Activated CD4-positive, alpha-beta T cell treated with anti-CD3 and anti-CD28 coated beads, Interleukin-2, amount 10 ng/mL, durations not matched to agents 7 days and 5 days (primary cell): ENCODE results near the gene UQCC2. TPM values are rescaled to one million over a fixed set of nuclear protein-coding genes. Genes with fewer than 3 reads are reported as not detected.
A peak's percentile ranks its signal among the peaks of the same experiment; 100 is the strongest.

Experiments
- CTCF ChIA-PET: fragments of 350-600 bp; sonication (Branson Sonifier 250); formaldehyde crosslinking; loops from one replicate; lab custom pipeline; 2021; ENCODE audit warnings: antibody characterized with exemption; lab: Charles Lee
- POLR2A ChIA-PET: fragments of 350-600 bp; sonication (Branson Sonifier 250); formaldehyde crosslinking; loops from one replicate; lab custom pipeline; 2021; ENCODE audit warnings: antibody characterized with exemption; lab: Charles Lee
- DNase-seq: peaks from one replicate; pipeline ENCODE4 v3.0.0-alpha.2; 2020
- H3K27ac Mint-ChIP-seq: one replicate; pipeline ENCODE4 v1.8.0; 2021; ENCODE audit warnings: mild to moderate bottlenecking, moderate library complexity, mixed read lengths
- H3K27me3 Mint-ChIP-seq: one replicate; pipeline ENCODE4 v1.8.0; 2021; ENCODE audit warnings: mixed read lengths
- H3K36me3 Mint-ChIP-seq: one replicate; pipeline ENCODE4 v1.8.0; 2021; ENCODE audit warnings: low read depth, mixed read lengths
- H3K4me1 Mint-ChIP-seq: one replicate; pipeline ENCODE4 v1.8.0; 2021; ENCODE audit warnings: mixed read lengths
- H3K4me3 Mint-ChIP-seq: one replicate; pipeline ENCODE4 v1.8.0; 2021; ENCODE audit warnings: mild to moderate bottlenecking, moderate library complexity, mixed read lengths
- H3K9me3 Mint-ChIP-seq: one replicate; pipeline ENCODE4 v1.8.0; 2021; ENCODE audit warnings: mixed read lengths
- total RNA-seq, 2 experiments: library from RNA; stranded (reverse); gene quantifications; one replicate each; pipeline ENCODE4 v1.2.3, GENCODE V29; 2021

UQCC2 gene
- total RNA-seq, 2 experiments from 2014 or later, result 77.6 to 80.0 TPM

DNA sequence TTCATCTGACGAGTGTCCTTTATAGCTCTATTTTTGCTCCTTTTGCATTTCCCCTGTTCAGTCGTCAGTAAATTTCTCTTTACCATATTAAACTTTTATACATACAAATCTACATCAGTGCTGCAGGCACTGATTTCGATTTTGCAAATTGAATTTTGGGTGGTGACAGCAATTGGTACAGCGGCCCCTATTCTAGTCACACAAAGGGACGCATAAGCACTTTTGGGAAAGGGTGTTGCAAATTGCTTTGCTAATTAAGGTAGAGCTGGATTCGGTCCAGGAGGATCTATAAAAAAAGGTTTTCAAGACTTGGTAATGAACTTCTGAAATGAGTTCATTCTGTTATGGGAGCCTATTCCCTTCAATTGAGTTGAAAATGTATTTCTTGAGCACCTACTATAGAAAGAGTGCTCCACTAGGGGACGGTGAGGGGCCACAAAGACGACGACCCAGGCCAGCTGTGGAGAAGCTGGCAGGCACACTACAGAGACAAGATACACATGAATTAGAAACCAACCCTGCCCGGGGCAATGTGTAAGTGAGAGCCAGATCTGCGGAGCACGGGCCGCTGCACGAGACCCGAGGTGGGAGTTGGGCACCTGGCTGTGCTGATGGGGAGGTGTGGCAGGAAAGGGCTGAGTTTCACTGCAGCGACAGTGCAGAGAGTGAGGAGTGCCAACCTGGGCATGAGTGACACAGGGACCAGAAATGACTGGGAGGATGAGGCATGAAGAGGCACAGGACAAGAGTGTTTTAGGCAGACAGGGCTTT is 5.4 kb downstream of the UQCC2 start:
- POLR2A ChIA-PET, result no interaction called here
- H3K4me1 Mint-ChIP-seq, result peaks cover 46% of the 10 kb centered on the region
- no peak overlapping the region for H3K27ac Mint-ChIP-seq
- H3K4me3 Mint-ChIP-seq, result no peak overlapping the region
- CTCF ChIA-PET, result interaction anchor here (0.5 to 0.6 kb wide), 3 partner anchors 175 to 431 kb away, joined by 3 to 4 read pairs (median 3); no protein-coding TSS in a partner anchor
- H3K9me3 Mint-ChIP-seq, result no peaks in the 10 kb centered on the region
- DNase-seq, result no peak
- peaks cover 24% of the 10 kb centered on the region for H3K36me3 Mint-ChIP-seq
- no peaks in the 10 kb centered on the region for H3K27me3 Mint-ChIP-seq

DNA sequence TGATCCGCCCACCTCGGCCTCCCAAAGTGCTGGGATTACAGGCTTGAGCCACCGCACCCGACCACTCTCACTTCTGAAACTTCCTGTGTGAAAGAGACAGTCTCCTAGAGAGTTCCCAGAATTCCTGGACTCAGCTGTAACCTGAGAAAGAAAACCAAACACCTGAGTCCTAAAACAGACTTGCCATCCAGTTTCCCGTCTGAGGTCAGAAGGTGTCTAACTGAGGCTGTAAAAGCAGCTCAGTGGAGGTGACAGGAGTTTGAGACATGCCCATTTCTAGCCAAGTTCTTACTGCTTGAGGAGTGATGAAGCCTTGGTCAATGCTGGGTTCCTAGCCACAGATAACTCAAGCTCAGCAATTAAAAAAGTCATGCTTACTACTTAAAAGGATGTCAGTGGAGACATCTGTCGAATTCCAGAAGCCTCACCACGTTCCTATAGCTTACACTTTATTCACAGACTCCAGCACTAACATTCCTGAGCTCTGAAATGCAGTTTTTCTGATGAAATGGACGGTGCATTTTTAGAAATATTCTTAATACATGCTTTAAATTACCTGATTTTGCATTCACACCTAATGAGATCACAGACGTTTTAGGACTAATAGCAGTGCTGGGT is 6.1 kb downstream of the UQCC2 start:
- no peaks in the 10 kb centered on the region for H3K27me3 Mint-ChIP-seq
- no peaks in the 10 kb centered on the region for H3K9me3 Mint-ChIP-seq
- peaks cover 43% of the 10 kb centered on the region for H3K4me1 Mint-ChIP-seq
- no peak overlapping the region for H3K27ac Mint-ChIP-seq
- peaks cover 21% of the 10 kb centered on the region for H3K36me3 Mint-ChIP-seq
- DNase-seq, result no peak
- POLR2A ChIA-PET, result no interaction called here
- CTCF ChIA-PET, result interaction anchor here (0.6 kb wide), 2 partner anchors 174 to 432 kb away, joined by 3 to 4 read pairs; no protein-coding TSS in a partner anchor
- no peak overlapping the region for H3K4me3 Mint-ChIP-seq

DNA sequence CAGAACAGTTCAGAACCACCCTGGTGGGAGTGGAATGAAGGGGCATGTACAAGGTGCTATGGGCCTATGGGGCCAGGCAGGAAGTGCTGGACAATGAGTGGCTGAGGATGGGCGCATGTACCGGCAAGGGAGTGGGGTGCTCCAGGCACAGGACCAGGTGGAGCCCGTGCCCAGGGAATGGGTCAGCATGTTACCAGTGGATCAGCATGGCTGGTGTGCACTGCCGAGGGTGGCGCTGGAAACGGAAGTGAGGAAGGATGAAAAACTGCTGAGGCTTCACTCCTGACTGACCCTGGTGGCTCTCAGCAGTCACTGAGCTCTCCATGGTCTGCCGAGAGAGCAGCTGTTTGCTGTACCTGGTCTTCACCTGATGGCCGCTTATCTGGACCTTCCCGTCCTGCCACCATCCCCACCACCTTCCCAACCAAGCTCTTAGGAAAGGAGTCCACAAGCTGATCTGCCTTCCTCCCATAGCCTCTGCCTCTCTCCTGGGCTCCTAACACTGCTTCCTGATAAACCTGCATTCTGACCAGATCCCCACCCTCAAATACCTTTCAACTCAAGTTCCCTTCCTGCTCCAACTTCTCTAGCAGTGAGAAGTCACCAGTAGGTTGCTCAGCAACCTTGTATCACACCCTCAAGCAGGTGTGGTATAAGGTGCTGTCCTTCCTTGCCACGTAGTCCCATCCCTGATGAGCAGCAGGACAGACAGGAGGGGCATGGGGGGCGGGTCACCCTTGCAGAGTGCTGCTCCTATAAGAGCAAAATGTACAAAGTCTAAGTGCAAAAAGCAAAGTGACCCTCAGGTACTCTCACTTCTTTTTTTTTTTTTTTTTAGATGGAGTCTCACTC is 7.1 kb downstream of the UQCC2 start:
- no peak overlapping the region for H3K27ac Mint-ChIP-seq
- POLR2A ChIA-PET, result no interaction called here
- no peaks in the 10 kb centered on the region for H3K9me3 Mint-ChIP-seq
- peaks cover 15% of the 10 kb centered on the region for H3K36me3 Mint-ChIP-seq
- H3K27me3 Mint-ChIP-seq, result no peaks in the 10 kb centered on the region
- peaks cover 43% of the 10 kb centered on the region for H3K4me1 Mint-ChIP-seq
- CTCF ChIA-PET, result no interaction called here
- no peak overlapping the region for H3K4me3 Mint-ChIP-seq
- no peak for DNase-seq

DNA sequence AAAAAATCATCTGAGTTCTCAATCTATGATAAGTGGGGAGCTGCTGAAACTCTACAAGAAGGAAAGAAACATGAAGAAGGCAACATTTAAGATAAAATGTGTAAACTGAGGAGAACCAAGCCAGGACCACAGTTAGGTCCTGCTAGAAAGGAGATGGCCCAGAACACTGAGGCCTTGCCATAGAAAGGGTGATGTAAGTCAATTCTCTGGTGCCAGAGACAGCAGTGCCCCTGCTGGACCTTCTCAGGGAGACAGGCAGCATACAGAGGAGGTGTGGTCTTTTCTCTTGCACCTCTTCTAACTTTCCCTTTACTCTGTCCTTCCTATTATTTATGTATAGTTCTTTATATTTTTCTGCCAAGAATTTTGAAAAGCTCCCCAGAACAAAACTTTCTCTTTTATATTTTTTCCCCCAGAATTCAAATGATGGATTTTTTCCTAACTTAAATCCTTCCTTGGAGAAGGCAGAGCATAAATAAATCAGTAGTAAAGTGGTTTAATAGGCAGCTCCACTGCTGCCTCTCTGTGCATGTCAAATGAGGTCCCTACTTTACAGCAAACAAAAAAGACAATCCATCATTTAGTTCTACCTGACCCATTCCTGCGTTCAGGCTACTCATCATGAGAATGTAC is 9.0 kb downstream of the UQCC2 start:
- CTCF ChIA-PET, result interaction anchor here (0.6 to 1.6 kb wide), 5 partner anchors 9 to 120 kb away, joined by 3 to 5 read pairs (median 3); partner anchors contain the start of gene UQCC2
- POLR2A ChIA-PET, result no interaction called here
- peak overlapping the region; percentile 33 for H3K27ac Mint-ChIP-seq
- no peaks in the 10 kb centered on the region for H3K9me3 Mint-ChIP-seq
- no peak for DNase-seq
- no peaks in the 10 kb centered on the region for H3K27me3 Mint-ChIP-seq
- H3K4me1 Mint-ChIP-seq, result peaks cover 44% of the 10 kb centered on the region
- peaks cover 16% of the 10 kb centered on the region for H3K36me3 Mint-ChIP-seq
- no peak overlapping the region for H3K4me3 Mint-ChIP-seq

DNA sequence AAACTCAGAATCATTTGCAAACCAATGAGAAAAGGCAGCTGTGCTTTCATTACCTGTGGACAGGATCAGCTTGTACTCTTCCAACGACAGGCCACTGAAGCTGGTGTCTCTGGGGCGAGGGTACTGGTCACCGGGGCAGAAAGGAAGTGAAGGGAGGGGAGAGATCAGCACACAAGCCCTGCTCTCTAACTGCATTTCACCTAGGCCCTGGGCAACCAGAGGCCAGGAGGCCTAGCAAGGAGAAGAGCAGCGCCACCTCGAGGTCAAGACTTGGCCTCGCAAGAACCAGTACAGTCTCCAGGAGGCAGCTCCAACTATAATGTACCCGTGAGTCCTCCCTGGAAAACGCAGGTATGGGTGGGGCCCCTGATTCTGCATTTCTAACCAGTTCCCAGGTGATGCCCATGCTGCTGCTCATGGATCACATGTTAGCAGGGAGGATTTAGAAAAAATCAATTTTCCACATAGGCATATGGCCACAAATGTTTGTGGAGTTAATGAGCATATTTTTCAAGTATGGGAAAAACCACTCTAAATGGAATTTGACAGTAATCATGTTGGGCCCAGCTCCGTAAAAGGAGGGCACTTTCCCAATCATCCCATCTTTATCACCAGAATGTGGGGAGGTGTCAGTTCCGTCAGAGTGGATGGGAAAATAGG is 11.0 kb downstream of the UQCC2 start:
- Mint-ChIP-seq H3K27me3 (no peaks in the 10 kb centered on the region), H3K27ac (peak overlapping the region; percentile 9), H3K36me3 (peaks cover 26% of the 10 kb centered on the region), H3K4me3 (no peak overlapping the region), H3K4me1 (peaks cover 60% of the 10 kb centered on the region), H3K9me3 (no peaks in the 10 kb centered on the region)
- POLR2A ChIA-PET, result interaction anchor here (1.0 kb wide), 1 partner anchor 205 kb away, joined by 3 read pairs; no protein-coding TSS in a partner anchor
- peak; percentile 84 for DNase-seq
- CTCF ChIA-PET, result interaction anchor here (0.6 to 2.4 kb wide), 19 partner anchors 8 to 282 kb away, joined by 3 to 18 read pairs (median 5); partner anchors contain the start of genes BAK1, CUTA and UQCC2

DNA sequence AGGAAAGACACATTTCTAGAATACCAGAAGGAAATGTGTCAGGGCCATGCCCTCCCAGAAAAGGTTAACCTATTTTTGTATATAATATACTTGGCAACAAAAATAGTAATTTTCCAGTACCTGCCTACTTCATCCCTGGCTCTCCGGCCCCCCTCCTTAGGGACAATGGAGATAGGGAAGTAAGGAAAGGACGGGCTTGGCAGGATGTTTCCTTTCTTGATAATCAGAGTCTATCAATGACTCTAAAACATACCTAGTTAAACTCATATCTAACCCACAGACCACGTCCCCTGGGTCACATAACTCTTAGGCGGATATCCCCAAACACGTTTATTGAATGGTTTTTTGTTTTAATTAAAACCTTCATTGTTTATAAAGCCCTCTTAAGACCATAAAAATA is 11.8 kb downstream of the UQCC2 start:
- Mint-ChIP-seq H3K9me3 (no peaks in the 10 kb centered on the region), H3K27ac (peak overlapping the region; percentile 9), H3K27me3 (no peaks in the 10 kb centered on the region), H3K4me1 (peaks cover 67% of the 10 kb centered on the region), H3K36me3 (peaks cover 30% of the 10 kb centered on the region), H3K4me3 (no peak overlapping the region)
- POLR2A ChIA-PET, result no interaction called here
- CTCF ChIA-PET, result interaction anchor here (1.2 to 2.4 kb wide), 8 partner anchors 9 to 281 kb away, joined by 4 to 18 read pairs (median 6); partner anchors contain the start of genes BAK1, CUTA and UQCC2
- DNase-seq, result no peak

DNA sequence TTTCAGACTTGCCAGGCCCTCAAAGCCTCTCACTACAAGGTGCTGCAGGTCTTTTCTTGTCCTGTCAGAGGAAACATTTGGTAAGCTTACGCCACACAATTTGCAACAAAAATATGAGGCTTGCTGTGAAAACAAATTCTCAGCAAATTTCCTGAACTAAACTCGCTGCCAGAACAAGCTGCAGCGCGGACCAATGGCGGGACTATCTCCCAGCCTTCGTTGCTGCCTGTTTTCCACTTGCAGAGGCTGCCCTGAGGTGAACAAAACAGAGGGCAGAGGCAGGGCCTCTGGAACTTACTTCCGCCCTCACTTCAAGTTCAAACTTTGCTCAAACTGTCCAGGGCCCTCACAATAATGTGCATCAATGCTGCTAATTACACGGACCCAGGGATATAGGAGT is 12.4 kb downstream of the UQCC2 start:
- Mint-ChIP-seq H3K27ac (peak overlapping the region; percentile 73), H3K9me3 (no peaks in the 10 kb centered on the region), H3K4me3 (no peak overlapping the region), H3K36me3 (peaks cover 36% of the 10 kb centered on the region), H3K27me3 (no peaks in the 10 kb centered on the region), H3K4me1 (peaks cover 71% of the 10 kb centered on the region)
- ChIA-PET POLR2A (no interaction called here), CTCF (no interaction called here)
- DNase-seq, result no peak

DNA sequence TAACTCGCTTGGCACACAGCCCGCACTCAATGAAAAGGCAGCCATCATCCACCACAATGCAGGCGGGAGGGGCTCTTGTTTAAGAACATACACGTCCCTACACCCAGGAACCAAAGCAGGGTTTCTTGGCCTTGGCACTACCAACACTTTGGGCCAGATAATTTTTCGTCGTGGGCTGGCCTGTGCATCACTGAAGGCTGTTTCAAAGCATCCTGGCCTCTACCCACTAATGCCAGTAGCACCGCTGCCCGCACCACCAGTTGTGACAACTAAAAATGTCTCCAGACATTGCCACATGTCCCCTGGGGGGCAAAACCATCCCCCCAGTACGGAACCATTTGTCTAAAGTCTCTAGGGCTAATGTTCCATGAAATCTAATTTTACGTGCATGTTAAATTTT is 13.0 kb downstream of the UQCC2 start:
- Mint-ChIP-seq H3K4me3 (no peak overlapping the region), H3K9me3 (no peaks in the 10 kb centered on the region), H3K4me1 (peaks cover 76% of the 10 kb centered on the region), H3K27ac (peak overlapping the region; percentile 22), H3K36me3 (peaks cover 38% of the 10 kb centered on the region), H3K27me3 (no peaks in the 10 kb centered on the region)
- no peak for DNase-seq
- ChIA-PET CTCF (no interaction called here), POLR2A (no interaction called here)

DNA sequence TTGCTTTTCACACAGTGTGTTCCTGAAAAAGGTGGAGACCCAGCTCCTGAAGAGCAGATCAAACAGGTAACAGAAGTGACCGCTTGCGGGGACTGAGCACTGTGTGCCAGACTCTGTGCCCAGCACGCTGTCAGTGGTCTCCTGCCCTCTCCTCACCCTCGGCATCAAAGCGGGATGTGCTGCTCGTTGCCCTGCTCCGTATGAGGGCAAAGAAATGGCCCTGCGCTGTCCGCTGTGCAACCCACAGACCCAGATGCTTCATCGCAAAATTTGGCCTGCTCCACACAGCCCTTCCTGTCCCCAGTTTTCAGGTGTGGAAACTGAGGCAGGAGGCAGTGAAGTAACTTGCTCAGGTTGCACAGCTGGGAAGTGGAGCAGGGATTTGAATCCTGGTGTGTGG is 13.7 kb downstream of the UQCC2 start:
- ChIA-PET POLR2A (no interaction called here), CTCF (interaction anchor here (0.6 to 1.2 kb wide), 3 partner anchors 11 to 148 kb away, joined by 3 read pairs; no protein-coding TSS in a partner anchor)
- no peak for DNase-seq
- H3K9me3 Mint-ChIP-seq, result no peaks in the 10 kb centered on the region
- H3K27me3 Mint-ChIP-seq, result no peaks in the 10 kb centered on the region
- peaks cover 41% of the 10 kb centered on the region for H3K36me3 Mint-ChIP-seq
- H3K4me3 Mint-ChIP-seq, result no peak overlapping the region
- peak overlapping the region; percentile 94 for H3K27ac Mint-ChIP-seq
- peaks cover 82% of the 10 kb centered on the region for H3K4me1 Mint-ChIP-seq

DNA sequence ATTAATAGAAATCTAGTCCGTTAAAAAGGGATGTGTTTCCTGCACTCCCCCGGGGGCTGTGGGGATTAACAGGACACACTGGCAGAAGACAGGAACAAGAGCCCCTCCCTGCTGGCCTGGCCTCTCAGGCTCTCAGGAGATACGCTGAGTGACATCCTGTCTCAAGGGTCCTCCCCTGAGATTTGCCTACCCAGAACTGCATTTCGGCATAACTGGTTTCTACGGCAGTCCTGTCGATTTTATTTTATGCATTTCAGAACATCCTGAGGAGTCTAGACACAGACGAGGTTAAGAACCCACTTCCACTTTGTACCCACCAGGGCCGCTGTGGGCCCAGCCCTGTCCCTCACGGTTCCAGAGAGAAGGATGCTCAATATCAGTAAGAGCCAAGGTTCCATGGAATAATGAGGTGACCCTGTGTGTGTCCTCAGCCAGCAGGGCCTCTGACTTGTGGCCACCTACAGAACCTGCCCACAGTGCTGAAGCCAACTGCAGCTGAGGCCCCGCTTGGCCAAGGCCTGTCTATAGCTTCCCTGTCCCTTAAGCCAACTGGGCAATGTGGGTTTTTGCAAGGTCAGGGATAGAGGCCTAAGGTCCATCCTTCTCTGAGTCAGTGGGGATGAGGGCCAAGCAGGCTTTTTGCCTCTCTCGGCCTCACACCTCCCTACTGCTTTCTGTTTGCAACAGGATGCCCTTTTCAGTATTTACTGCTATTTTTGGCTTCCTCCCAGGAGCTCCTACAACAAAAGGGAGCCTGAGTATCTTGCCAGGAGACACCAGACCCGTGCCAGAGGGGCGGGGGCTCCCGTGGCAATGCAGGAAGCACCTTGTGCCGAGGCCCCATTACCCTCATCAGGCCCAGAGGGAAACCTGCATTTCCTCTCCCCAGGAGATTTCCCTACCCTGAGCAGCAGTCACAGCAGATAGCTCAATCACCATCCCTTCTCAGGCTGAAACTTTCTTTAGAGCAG is 14.7 kb downstream of the UQCC2 start:
- peak; percentile 55 for DNase-seq
- CTCF ChIA-PET, result interaction anchor here (0.8 to 1.2 kb wide), 2 partner anchors 12 to 14 kb away, joined by 3 read pairs; no protein-coding TSS in a partner anchor
- Mint-ChIP-seq H3K27me3 (no peaks in the 10 kb centered on the region), H3K4me1 (peaks cover 87% of the 10 kb centered on the region), H3K9me3 (no peaks in the 10 kb centered on the region), H3K27ac (peak overlapping the region; percentile 94), H3K36me3 (peaks cover 51% of the 10 kb centered on the region), H3K4me3 (peak overlapping the region; percentile 37)
- POLR2A ChIA-PET, result no interaction called here

DNA sequence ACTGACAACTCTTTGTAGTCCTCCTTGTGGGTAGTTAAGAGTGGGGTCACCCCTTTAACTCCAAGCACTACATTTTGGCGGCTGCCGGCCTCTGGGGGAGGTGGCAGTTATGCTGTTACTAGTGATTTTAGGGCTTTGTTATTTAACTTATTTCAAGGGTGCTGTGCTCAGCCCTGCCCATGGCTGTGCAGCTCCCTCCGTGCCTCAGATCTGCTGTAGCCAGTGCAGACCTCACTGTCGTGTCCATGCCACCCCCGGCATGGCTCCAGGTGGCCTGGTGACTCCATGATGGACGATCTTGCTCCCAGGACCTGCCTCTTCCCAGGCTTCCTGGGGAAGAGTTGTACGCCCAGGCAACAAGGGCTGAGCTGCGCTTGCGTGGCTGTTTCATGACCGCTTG is 15.4 kb downstream of the UQCC2 start:
- ChIA-PET POLR2A (no interaction called here), CTCF (interaction anchor here (1.6 kb wide), 1 partner anchor 148 kb away, joined by 3 read pairs; no protein-coding TSS in a partner anchor)
- H3K4me3 Mint-ChIP-seq, result peak overlapping the region; percentile 37
- H3K27me3 Mint-ChIP-seq, result no peaks in the 10 kb centered on the region
- peak overlapping the region; percentile 94 for H3K27ac Mint-ChIP-seq
- H3K9me3 Mint-ChIP-seq, result no peaks in the 10 kb centered on the region
- H3K4me1 Mint-ChIP-seq, result peaks cover 94% of the 10 kb centered on the region
- no peak for DNase-seq
- peaks cover 58% of the 10 kb centered on the region for H3K36me3 Mint-ChIP-seq
